Liver (tissue), 3 donors: ENCODE data around the gene ATP2B2.

Experiments used
- ATF3 ChIP-seq: IDR thresholded peaks from 2 replicates; pipeline ENCODE4 v1.6.1; 2016; ENCODE audit warnings: antibody characterized with exemption
- TAF1 ChIP-seq: conservative IDR thresholded peaks from 2 replicates; pipeline ENCODE4 v1.6.1; 2016; ENCODE audit warnings: antibody characterized with exemption, mild to moderate bottlenecking
- TF ChIP-seq, protein P1 (sequence below): fragments of 150-350 bp; IDR thresholded peaks from 2 replicates; pipeline ENCODE4 v1.5.1; 2017; ENCODE audit warnings: improper control_type of control experiment, low read depth, low read length; ENCODE audit not compliant: missing input control
- donor health status: healthy.
- donor health status: healthy.

DNA sequence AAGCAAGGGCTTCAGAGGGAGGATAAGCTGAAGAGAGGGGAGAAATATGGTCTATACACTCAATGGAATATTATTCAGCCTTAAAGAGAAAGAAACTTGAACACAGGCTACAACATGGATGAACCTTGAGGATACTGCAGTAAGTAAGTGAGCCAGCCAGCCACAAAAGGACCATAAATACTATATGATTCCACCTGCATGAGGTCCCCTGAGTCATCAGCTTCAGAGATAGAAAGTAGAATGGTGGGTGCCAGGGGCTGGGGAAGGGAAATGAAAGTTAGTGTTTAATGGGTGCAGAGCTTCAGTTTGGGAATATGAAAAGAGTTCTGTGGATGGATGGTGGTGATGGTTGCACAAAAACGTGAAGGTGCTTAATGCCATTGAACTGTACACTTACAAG lies 116.0 kb downstream of the ATP2B2 start:
- TF ChIP-seq, protein P1, sequence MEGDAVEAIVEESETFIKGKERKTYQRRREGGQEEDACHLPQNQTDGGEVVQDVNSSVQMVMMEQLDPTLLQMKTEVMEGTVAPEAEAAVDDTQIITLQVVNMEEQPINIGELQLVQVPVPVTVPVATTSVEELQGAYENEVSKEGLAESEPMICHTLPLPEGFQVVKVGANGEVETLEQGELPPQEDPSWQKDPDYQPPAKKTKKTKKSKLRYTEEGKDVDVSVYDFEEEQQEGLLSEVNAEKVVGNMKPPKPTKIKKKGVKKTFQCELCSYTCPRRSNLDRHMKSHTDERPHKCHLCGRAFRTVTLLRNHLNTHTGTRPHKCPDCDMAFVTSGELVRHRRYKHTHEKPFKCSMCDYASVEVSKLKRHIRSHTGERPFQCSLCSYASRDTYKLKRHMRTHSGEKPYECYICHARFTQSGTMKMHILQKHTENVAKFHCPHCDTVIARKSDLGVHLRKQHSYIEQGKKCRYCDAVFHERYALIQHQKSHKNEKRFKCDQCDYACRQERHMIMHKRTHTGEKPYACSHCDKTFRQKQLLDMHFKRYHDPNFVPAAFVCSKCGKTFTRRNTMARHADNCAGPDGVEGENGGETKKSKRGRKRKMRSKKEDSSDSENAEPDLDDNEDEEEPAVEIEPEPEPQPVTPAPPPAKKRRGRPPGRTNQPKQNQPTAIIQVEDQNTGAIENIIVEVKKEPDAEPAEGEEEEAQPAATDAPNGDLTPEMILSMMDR, result no peak
- TF ChIP-seq TAF1, result no peak
- TF ChIP-seq ATF3, result no peak
